ENCODE data around the gene UBE4A. TPM values are rescaled to one million over a fixed set of nuclear protein-coding genes. Genes with fewer than 3 reads are reported as not detected.

Gene UBE4A
- polyA plus RNA-seq, 1 donor (not counting 4 experiments of a cell fraction or from before 2014, with no cell fraction given) = 19.5 TPM

DNA sequence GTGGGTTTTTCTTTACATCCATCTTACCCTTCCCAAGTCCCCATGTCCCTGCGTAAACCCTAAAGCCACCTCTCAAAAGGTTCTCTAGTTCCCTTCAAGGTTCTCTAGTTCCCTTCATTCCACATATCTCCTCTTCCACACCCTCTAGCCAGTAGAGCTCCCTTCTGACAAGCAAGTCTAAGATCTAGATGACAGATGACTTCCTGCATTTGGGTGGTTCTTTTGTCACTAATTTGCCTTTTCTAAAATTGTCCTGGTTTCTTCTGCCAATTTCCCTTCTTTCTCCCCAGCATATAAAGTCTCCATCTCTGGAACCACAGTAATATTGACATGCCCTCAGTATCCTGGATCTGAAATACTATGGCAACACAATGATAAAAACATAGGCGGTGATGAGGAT lies 47.1 kb upstream of the UBE4A start:
- peaks cover 9% of the 10 kb centered on the region for H3K27me3 ChIP-seq (ENCODE audit: control insufficient read depth, extremely low read depth, insufficient read depth, low read length)
- dilution Hi-C loops (cut with MboI; ENCODE audit: extremely low pct_ligation_motif_present, low sequenced_read_pairs) = no loop called here
- TF ChIP-seq, protein P1, sequence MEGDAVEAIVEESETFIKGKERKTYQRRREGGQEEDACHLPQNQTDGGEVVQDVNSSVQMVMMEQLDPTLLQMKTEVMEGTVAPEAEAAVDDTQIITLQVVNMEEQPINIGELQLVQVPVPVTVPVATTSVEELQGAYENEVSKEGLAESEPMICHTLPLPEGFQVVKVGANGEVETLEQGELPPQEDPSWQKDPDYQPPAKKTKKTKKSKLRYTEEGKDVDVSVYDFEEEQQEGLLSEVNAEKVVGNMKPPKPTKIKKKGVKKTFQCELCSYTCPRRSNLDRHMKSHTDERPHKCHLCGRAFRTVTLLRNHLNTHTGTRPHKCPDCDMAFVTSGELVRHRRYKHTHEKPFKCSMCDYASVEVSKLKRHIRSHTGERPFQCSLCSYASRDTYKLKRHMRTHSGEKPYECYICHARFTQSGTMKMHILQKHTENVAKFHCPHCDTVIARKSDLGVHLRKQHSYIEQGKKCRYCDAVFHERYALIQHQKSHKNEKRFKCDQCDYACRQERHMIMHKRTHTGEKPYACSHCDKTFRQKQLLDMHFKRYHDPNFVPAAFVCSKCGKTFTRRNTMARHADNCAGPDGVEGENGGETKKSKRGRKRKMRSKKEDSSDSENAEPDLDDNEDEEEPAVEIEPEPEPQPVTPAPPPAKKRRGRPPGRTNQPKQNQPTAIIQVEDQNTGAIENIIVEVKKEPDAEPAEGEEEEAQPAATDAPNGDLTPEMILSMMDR (optimal IDR thresholded peaks at IDR 0.05 in 1 of 3, IDR thresholded peaks at IDR 0.05 in 1 of 3, conservative IDR thresholded peaks at IDR 0.05 in 1 of 3; ENCODE audit: extremely low read depth in 1 of 3, insufficient read depth in 2 of 3, low read length in 3 of 3) = no peak
- no peak for TF ChIP-seq EZH2 (IDR thresholded peaks at IDR 0.05; ENCODE audit: low read length)

DNA sequence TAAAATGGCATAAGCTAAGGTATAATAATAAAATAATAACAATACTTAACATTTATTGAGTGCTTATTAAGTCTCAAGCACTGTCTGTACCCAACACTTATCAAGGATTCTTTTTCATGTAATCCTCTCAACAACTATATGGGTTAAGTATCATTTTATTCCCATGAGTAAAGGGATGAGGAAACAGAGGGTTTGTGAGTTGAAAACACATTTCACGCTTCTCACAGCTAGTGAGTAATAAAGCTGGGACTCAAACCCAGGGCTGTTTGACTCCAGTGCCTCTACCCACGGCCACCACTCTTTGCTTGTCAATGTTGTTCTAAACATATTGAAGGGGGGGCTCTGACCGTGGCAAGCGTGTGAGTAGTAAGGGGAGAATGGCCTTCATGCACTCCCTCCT lies 46.2 kb upstream of the UBE4A start:
- no peak overlapping the region for H2AFZ ChIP-seq (ENCODE audit: control insufficient read depth, low read length)
- peaks cover 9% of the 10 kb centered on the region for H3K27me3 ChIP-seq (ENCODE audit: control insufficient read depth, extremely low read depth, insufficient read depth, low read length)
- no peak overlapping the region for H3K27ac ChIP-seq (ENCODE audit: control insufficient read depth, insufficient read depth, low read length)
- peaks cover 14% of the 10 kb centered on the region for H3K4me1 ChIP-seq (ENCODE audit: control insufficient read depth, extremely low read depth, insufficient read depth, low read length)
- TF ChIP-seq, protein P1 (optimal IDR thresholded peaks at IDR 0.05 in 1 of 3, IDR thresholded peaks at IDR 0.05 in 1 of 3, conservative IDR thresholded peaks at IDR 0.05 in 1 of 3; ENCODE audit: extremely low read depth in 1 of 3, insufficient read depth in 2 of 3, low read length in 3 of 3) = no peak
- TF ChIP-seq EZH2 (IDR thresholded peaks at IDR 0.05; ENCODE audit: low read length) = no peak
- no peaks in the 10 kb centered on the region for H4K20me1 ChIP-seq (ENCODE audit: control insufficient read depth, extremely low read depth, insufficient read depth, low read length)
- no peak overlapping the region for H3K4me3 ChIP-seq (ENCODE audit: control insufficient read depth in 2 of 3, extremely low read depth in 1 of 3, insufficient read depth in 2 of 3, low read depth in 1 of 3, low read length in 3 of 3)
- no peak for DNase-seq (ENCODE audit: low read depth, low spot score)
- H3K9me3 ChIP-seq (ENCODE audit: control insufficient read depth, low read depth, low read length) = no peaks in the 10 kb centered on the region
- no peaks in the 10 kb centered on the region for H3K36me3 ChIP-seq (ENCODE audit: control insufficient read depth in 2 of 2, extremely low read depth in 1 of 2, insufficient read depth in 2 of 2, low read length in 2 of 2)
- no peaks in the 10 kb centered on the region for H3K79me2 ChIP-seq (ENCODE audit: control insufficient read depth, insufficient read depth, low read length)
- no peak for FAIRE-seq
- no peaks in the 10 kb centered on the region for H3K9me1 ChIP-seq (ENCODE audit: control insufficient read depth, extremely low read depth, insufficient read depth, low read length)
- no peak overlapping the region for H3K9ac ChIP-seq (ENCODE audit: control insufficient read depth, extremely low read depth, insufficient read depth, low read length)
- dilution Hi-C loops (cut with MboI; ENCODE audit: extremely low pct_ligation_motif_present, low sequenced_read_pairs) = no loop called here
- H3K4me2 ChIP-seq (ENCODE audit: control insufficient read depth, extremely low read depth, insufficient read depth, low read depth, low read length) = no peak overlapping the region

More for the DNA sequence above, 47.1 kb upstream of the UBE4A start:
- DNase-seq (ENCODE audit: low read depth, low spot score) (no peak), FAIRE-seq (no peak)
- no peaks in the 10 kb centered on the region for H3K79me2 ChIP-seq (ENCODE audit: control insufficient read depth, insufficient read depth, low read length)
- H3K4me1 ChIP-seq (ENCODE audit: control insufficient read depth, extremely low read depth, insufficient read depth, low read length) = peaks cover 14% of the 10 kb centered on the region
- H3K9me1 ChIP-seq (ENCODE audit: control insufficient read depth, extremely low read depth, insufficient read depth, low read length) = no peaks in the 10 kb centered on the region
- H3K4me3 ChIP-seq (ENCODE audit: control insufficient read depth in 2 of 3, extremely low read depth in 1 of 3, insufficient read depth in 2 of 3, low read depth in 1 of 3, low read length in 3 of 3) = no peak overlapping the region
- H2AFZ ChIP-seq (ENCODE audit: control insufficient read depth, low read length) = no peak overlapping the region
- H3K9me3 ChIP-seq (ENCODE audit: control insufficient read depth, low read depth, low read length) = no peaks in the 10 kb centered on the region
- no peaks in the 10 kb centered on the region for H4K20me1 ChIP-seq (ENCODE audit: control insufficient read depth, extremely low read depth, insufficient read depth, low read length)
- no peak overlapping the region for H3K4me2 ChIP-seq (ENCODE audit: control insufficient read depth, extremely low read depth, insufficient read depth, low read depth, low read length)
- H3K9ac ChIP-seq (ENCODE audit: control insufficient read depth, extremely low read depth, insufficient read depth, low read length) = no peak overlapping the region
- no peaks in the 10 kb centered on the region for H3K36me3 ChIP-seq (ENCODE audit: control insufficient read depth in 2 of 2, extremely low read depth in 1 of 2, insufficient read depth in 2 of 2, low read length in 2 of 2)
- no peak overlapping the region for H3K27ac ChIP-seq (ENCODE audit: control insufficient read depth, insufficient read depth, low read length)

Measured in keratinocyte (primary cell).